H9 (cell line): Measurements from ENCODE around the gene HS3ST4. TPM values are rescaled to one million over a fixed set of nuclear protein-coding genes. Genes with fewer than 3 reads are reported as not detected.
A peak's percentile ranks its signal among the peaks of the same experiment; 100 is the strongest.

Experiments used
- DNase-seq: peaks from one replicate; pipeline ENCODE4 v3.0.0-alpha.2; 2017
- H2AFZ ChIP-seq: one replicate; pipeline ENCODE4 v1.6.1; 2013; ENCODE audit warnings: mild to moderate bottlenecking, low read length, control low read depth, moderate library complexity
- H2AK5ac ChIP-seq: 2 replicates; pipeline ENCODE4 v1.6.1; 2013; ENCODE audit warnings: low read length, control low read depth, mixed read lengths; ENCODE audit not compliant: insufficient read length
- H2BK120ac ChIP-seq: one replicate; pipeline ENCODE4 v1.6.1; 2013; ENCODE audit warnings: low read depth, mild to moderate bottlenecking, low read length, control low read depth, inconsistent platforms; ENCODE audit not compliant: poor library complexity, severe bottlenecking
- H2BK12ac ChIP-seq: 2 replicates; pipeline ENCODE4 v1.6.1; 2013; ENCODE audit warnings: low read length, control low read depth, mixed read lengths, low read depth; ENCODE audit not compliant: insufficient read length
- H2BK15ac ChIP-seq: 2 replicates; pipeline ENCODE4 v1.6.1; 2013; ENCODE audit warnings: low read depth, low read length, control low read depth
- H2BK20ac ChIP-seq: one replicate; pipeline ENCODE4 v1.6.1; 2013; ENCODE audit warnings: low read depth, mild to moderate bottlenecking, low read length, control low read depth, inconsistent platforms; ENCODE audit not compliant: poor library complexity, severe bottlenecking
- H2BK5ac ChIP-seq: 2 replicates; pipeline ENCODE4 v1.6.1; 2013; ENCODE audit warnings: low read length, control low read depth, mixed read lengths; ENCODE audit not compliant: insufficient read length
- H3K14ac ChIP-seq: 2 replicates; pipeline ENCODE4 v1.6.1; 2013; ENCODE audit warnings: low read length, control low read depth; ENCODE audit not compliant: insufficient read depth
- H3K18ac ChIP-seq: 2 replicates; pipeline ENCODE4 v1.6.1; 2013; ENCODE audit warnings: low read depth, mild to moderate bottlenecking, mixed read lengths, low read length, control low read depth; ENCODE audit not compliant: insufficient read length
- H3K23ac ChIP-seq: 2 replicates; pipeline ENCODE4 v1.6.1; 2013; ENCODE audit warnings: low read length, control low read depth, mixed read lengths, low read depth; ENCODE audit not compliant: insufficient read length
- H3K23me2 ChIP-seq: 2 replicates; pipeline ENCODE4 v1.6.1; 2013; ENCODE audit warnings: low read depth, mild to moderate bottlenecking, mixed read lengths, low read length, control low read depth; ENCODE audit not compliant: insufficient read length, poor library complexity, severe bottlenecking
- H3K27ac ChIP-seq: 2 replicates; pipeline ENCODE4 v1.5.1; 2013; ENCODE audit warnings: low read length, control low read depth, mixed read lengths, low read depth; ENCODE audit not compliant: insufficient read length
- H3K27me3 ChIP-seq: 2 replicates; pipeline ENCODE4 v1.6.1; 2013; ENCODE audit warnings: low read length, control low read depth, inconsistent platforms; ENCODE audit not compliant: insufficient read depth
- H3K4ac ChIP-seq: 2 replicates; pipeline ENCODE4 v1.6.1; 2013; ENCODE audit warnings: low read depth, mild to moderate bottlenecking, control low read depth, inconsistent platforms, low read length, moderate library complexity
- H3K4me1 ChIP-seq: 2 replicates; pipeline ENCODE4 v1.6.1; 2013; ENCODE audit warnings: low read length, control low read depth, inconsistent platforms; ENCODE audit not compliant: insufficient read depth
- H3K4me2 ChIP-seq: 2 replicates; pipeline ENCODE4 v1.6.1; 2013; ENCODE audit warnings: low read length, control low read depth, mixed read lengths; ENCODE audit not compliant: insufficient read length, insufficient read depth
- H3K56ac ChIP-seq: 2 replicates; pipeline ENCODE4 v1.6.1; 2013; ENCODE audit warnings: low read depth, mild to moderate bottlenecking, mixed read lengths, low read length, control low read depth; ENCODE audit not compliant: insufficient read length
- H3K79me1 ChIP-seq: 2 replicates; pipeline ENCODE4 v1.6.1; 2013; ENCODE audit warnings: low read depth, mild to moderate bottlenecking, moderate library complexity, low read length, control low read depth, inconsistent platforms; ENCODE audit not compliant: insufficient read depth, poor library complexity, severe bottlenecking
- H3K79me2 ChIP-seq: 2 replicates; pipeline ENCODE4 v1.6.1; 2013; ENCODE audit warnings: low read length, control low read depth, inconsistent platforms; ENCODE audit not compliant: insufficient read depth
- H3K9ac ChIP-seq: 2 replicates; pipeline ENCODE4 v1.6.1; 2013; ENCODE audit warnings: low read length, control low read depth, mixed read lengths; ENCODE audit not compliant: insufficient read length; ENCODE audit errors: extremely low read depth
- H3K9me3 ChIP-seq: one replicate; pipeline ENCODE4 v1.6.1; 2013; ENCODE audit warnings: low read depth, low read length, inconsistent platforms; ENCODE audit not compliant: control insufficient read depth
- H3T11ph ChIP-seq: one replicate; pipeline ENCODE4 v1.6.1; 2013; ENCODE audit warnings: mild to moderate bottlenecking, low read length, control low read depth, inconsistent platforms
- H4K20me1 ChIP-seq: one replicate; pipeline ENCODE4 v1.6.1; 2013; ENCODE audit not compliant: control insufficient read depth, insufficient read length, insufficient read depth
- H4K5ac ChIP-seq: 2 replicates; pipeline ENCODE4 v1.6.1; 2013; ENCODE audit warnings: low read depth, mild to moderate bottlenecking, mixed read lengths, low read length, control low read depth; ENCODE audit not compliant: insufficient read length
- H4K8ac ChIP-seq: replicated peaks from 2 replicates; pipeline ENCODE4 v1.6.1; 2013; ENCODE audit warnings: low read length, control low read depth, mixed read lengths, low read depth; ENCODE audit not compliant: insufficient read length
- H4K91ac ChIP-seq: 2 replicates; pipeline ENCODE4 v1.6.1; 2013; ENCODE audit warnings: low read depth, mild to moderate bottlenecking, moderate library complexity, mixed read lengths, low read length, control low read depth; ENCODE audit not compliant: insufficient read length
- H3K27ac Mint-ChIP-seq, 3 experiments: 2 replicates in 2 of 3; 3 replicates in 1 of 3; pipeline ENCODE4 v1.8.0; 2020 to 2021; ENCODE audit warnings: mixed read lengths in 3 of 3, mild to moderate bottlenecking in 1 of 3, moderate library complexity in 1 of 3
- H3K27me3 Mint-ChIP-seq: 2 replicates; pipeline ENCODE4 v1.8.0; 2021; ENCODE audit warnings: low read depth, mild to moderate bottlenecking, moderate library complexity, mixed read lengths
- H3K36me3 Mint-ChIP-seq, 3 experiments: 2 replicates in 2 of 3; 3 replicates in 1 of 3; pipeline ENCODE4 v1.8.0; 2020 to 2021; ENCODE audit warnings: low read depth in 3 of 3, mixed read lengths in 3 of 3; ENCODE audit not compliant: insufficient read depth in 1 of 3
- H3K4me1 Mint-ChIP-seq, 2 experiments: 2 replicates each; pipeline ENCODE4 v1.8.0; 2020; ENCODE audit warnings: mixed read lengths in 2 of 2
- H3K4me3 Mint-ChIP-seq, 2 experiments: 2 replicates in 1 of 2; 3 replicates in 1 of 2; pipeline ENCODE4 v1.8.0; 2020 to 2021; ENCODE audit warnings: mild to moderate bottlenecking in 2 of 2, mixed read lengths in 2 of 2, moderate library complexity in 1 of 2
- H3K9me3 Mint-ChIP-seq, 2 experiments: 2 replicates in 1 of 2; 3 replicates in 1 of 2; pipeline ENCODE4 v1.8.0; 2020; ENCODE audit warnings: mild to moderate bottlenecking in 2 of 2, mixed read lengths in 2 of 2, moderate library complexity in 1 of 2
- WGBS: extraction: QIAGEN DNeasy Blood & Tissue Kit; methylation state at CpG from one replicate; pipeline ENCODE4 v1.1.7; 2013; ENCODE audit warnings: missing lambda C conversion rate, low lambda C conversion rate, mixed read lengths; ENCODE audit not compliant: insufficient read length; ENCODE audit errors: extremely low coverage; 5-methylcytosine and 5-hydroxymethylcytosine counted together
- total RNA-seq: library from RNA; stranded (reverse); gene quantifications from 2 replicates; pipeline ENCODE4 v1.2.1, GENCODE V29; 2021
- TF ChIP-seq, protein P1 (sequence below): fragments of 200-600 bp; sonication (generic); conservative IDR thresholded peaks from 3 replicates; pipeline ENCODE4 v1.8.0; 2021; ENCODE audit warnings: antibody characterized with exemption, mild to moderate bottlenecking

The HS3ST4 gene
- total RNA-seq, 1 experiment from 2014 or later: 1.7 TPM

GRCh38 chr16:25796239-25796638 is 104.5 kb downstream of the HS3ST4 start:
- H3K4me1 ChIP-seq: no peaks in the 10 kb centered on the region
- WGBS: no CpG with 5 or more reads among the region's 4 CpGs
- TF ChIP-seq, protein P1, sequence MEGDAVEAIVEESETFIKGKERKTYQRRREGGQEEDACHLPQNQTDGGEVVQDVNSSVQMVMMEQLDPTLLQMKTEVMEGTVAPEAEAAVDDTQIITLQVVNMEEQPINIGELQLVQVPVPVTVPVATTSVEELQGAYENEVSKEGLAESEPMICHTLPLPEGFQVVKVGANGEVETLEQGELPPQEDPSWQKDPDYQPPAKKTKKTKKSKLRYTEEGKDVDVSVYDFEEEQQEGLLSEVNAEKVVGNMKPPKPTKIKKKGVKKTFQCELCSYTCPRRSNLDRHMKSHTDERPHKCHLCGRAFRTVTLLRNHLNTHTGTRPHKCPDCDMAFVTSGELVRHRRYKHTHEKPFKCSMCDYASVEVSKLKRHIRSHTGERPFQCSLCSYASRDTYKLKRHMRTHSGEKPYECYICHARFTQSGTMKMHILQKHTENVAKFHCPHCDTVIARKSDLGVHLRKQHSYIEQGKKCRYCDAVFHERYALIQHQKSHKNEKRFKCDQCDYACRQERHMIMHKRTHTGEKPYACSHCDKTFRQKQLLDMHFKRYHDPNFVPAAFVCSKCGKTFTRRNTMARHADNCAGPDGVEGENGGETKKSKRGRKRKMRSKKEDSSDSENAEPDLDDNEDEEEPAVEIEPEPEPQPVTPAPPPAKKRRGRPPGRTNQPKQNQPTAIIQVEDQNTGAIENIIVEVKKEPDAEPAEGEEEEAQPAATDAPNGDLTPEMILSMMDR: no peak
- H3K4me2 ChIP-seq: no peak overlapping the region
- H3K23me2 ChIP-seq: peaks cover 2% of the 10 kb centered on the region
- no peak overlapping the region for H2BK15ac ChIP-seq
- Mint-ChIP-seq H3K27me3 (no peaks in the 10 kb centered on the region), H3K36me3 (peaks cover 0 to 5% (median 2%) of the 10 kb centered on the region in 3 experiments; a peak in 3 of 7 replicates), H3K4me3 (no peak overlapping the region), H3K27ac (peak overlapping the region in 1 of 3 experiments; percentile 21; a peak in 1 of 7 replicates), H3K9me3 (peaks cover 6 to 7% of the 10 kb centered on the region in 2 experiments; a peak in 4 of 5 replicates), H3K4me1 (peaks cover 0 to 4% of the 10 kb centered on the region in 2 experiments; a peak in 1 of 4 replicates)
- no peaks in the 10 kb centered on the region for H4K20me1 ChIP-seq
- no peak overlapping the region for H3K56ac ChIP-seq
- no peaks in the 10 kb centered on the region for H3K27me3 ChIP-seq
- no peak overlapping the region for H2BK5ac ChIP-seq
- no peak overlapping the region for H2AK5ac ChIP-seq
- H2AFZ ChIP-seq: no peak overlapping the region
- H2BK12ac ChIP-seq: no peak overlapping the region
- H2BK120ac ChIP-seq: no peak overlapping the region
- H3K27ac ChIP-seq: no peak overlapping the region
- no peak overlapping the region for H3K4ac ChIP-seq
- no peak overlapping the region for H3K14ac ChIP-seq
- no peak overlapping the region for H3T11ph ChIP-seq
- H3K9me3 ChIP-seq: no peaks in the 10 kb centered on the region
- H4K8ac ChIP-seq: no peak overlapping the region
- H4K91ac ChIP-seq: no peak overlapping the region
- DNase-seq: no peak
- H3K18ac ChIP-seq: no peak overlapping the region
- no peaks in the 10 kb centered on the region for H3K79me1 ChIP-seq
- H3K79me2 ChIP-seq: no peaks in the 10 kb centered on the region
- no peak overlapping the region for H2BK20ac ChIP-seq
- no peak overlapping the region for H3K9ac ChIP-seq
- H4K5ac ChIP-seq: no peak overlapping the region
- no peak overlapping the region for H3K23ac ChIP-seq
